RPMI8226 (cell line): ENCODE results near the gene SFRP2.
A peak's percentile ranks its signal among the peaks of the same experiment; 100 is the strongest.

Source experiments
- DNase-seq: peaks from one replicate; pipeline ENCODE4 v3.0.0-alpha.2; 2015

SFRP2 gene

GRCh38 chr4:153765894-153766293, 23.0 kb downstream of the SFRP2 start:
- no peak for DNase-seq

- no peak for DNase-seq
Measured at GRCh38 chr4:153764601-153765368, 24.1 kb downstream of the SFRP2 start.

- no peak for DNase-seq
Measured at GRCh38 chr4:153763404-153763803, 25.5 kb downstream of the SFRP2 start.

GRCh38 chr4:153759407-153760316, 29.2 kb downstream of the SFRP2 start, which contains the start of gene RNF175:
Gene RNF175 (minus strand): TSS chr4:153760024. CDS start chr4:153759862, 162 bp downstream.
- DNase-seq: no peak

GRCh38 chr4:153758688-153759406, 30.0 kb downstream of the SFRP2 start:
- no peak for DNase-seq

- no peak for DNase-seq
Measured at GRCh38 chr4:153758136-153758535, 30.7 kb downstream of the SFRP2 start.

- DNase-seq: no peak
Measured at GRCh38 chr4:153757407-153757806, 31.5 kb downstream of the SFRP2 start.

GRCh38 chr4:153755186-153755585, 33.7 kb downstream of the SFRP2 start:
- no peak for DNase-seq

- peak; percentile 61 for DNase-seq
Measured at GRCh38 chr4:153750197-153750817, 38.6 kb downstream of the SFRP2 start.

GRCh38 chr4:153748378-153748777, 40.5 kb downstream of the SFRP2 start:
- no peak for DNase-seq

GRCh38 chr4:153747406-153747955, 41.4 kb downstream of the SFRP2 start:
- DNase-seq: no peak

GRCh38 chr4:153745651-153746050, 43.2 kb downstream of the SFRP2 start:
- DNase-seq: no peak

- DNase-seq: no peak
Measured at GRCh38 chr4:153741541-153741940, 47.3 kb downstream of the SFRP2 start.

GRCh38 chr4:153735906-153736461, 52.9 kb downstream of the SFRP2 start:
- no peak for DNase-seq

GRCh38 chr4:153733751-153734448, 55.0 kb downstream of the SFRP2 start:
- DNase-seq: no peak

GRCh38 chr4:153731239-153731638, 57.6 kb downstream of the SFRP2 start:
- DNase-seq: no peak
